GM23338 (cell line): ENCODE results near the gene MAGI3. TPM values are rescaled to one million over a fixed set of nuclear protein-coding genes. Genes with fewer than 3 reads are reported as not detected.

Experiments
- ATAC-seq: fragments of 200-7000 bp; cut with Tn5 transposase; 3 replicates; pipeline ENCODE4 v1.9.1; 2020
- DNase-seq: peaks from one replicate; pipeline ENCODE4 v3.0.0-alpha.2; 2015; ENCODE audit warnings: low spot score
- H2AFZ ChIP-seq: fragments of 200-600 bp; sonication (generic); 2 replicates; pipeline ENCODE4 v1.8.0; 2016; ENCODE audit warnings: antibody characterized with exemption, mild to moderate bottlenecking, moderate library complexity
- H3F3A ChIP-seq: fragments of 200-600 bp; sonication (generic); replicated peaks from 2 replicates; pipeline ENCODE4 v1.8.0; 2017; ENCODE audit warnings: antibody characterized with exemption, mixed run types, low read depth
- H3K27ac ChIP-seq: fragments of 200-600 bp; sonication (generic); 2 replicates; pipeline ENCODE4 v1.6.1; 2016; ENCODE audit warnings: low read depth
- H3K27me3 ChIP-seq: fragments of 200-600 bp; sonication (generic); 2 replicates; pipeline ENCODE4 v1.8.0; 2016; ENCODE audit warnings: mild to moderate bottlenecking, mixed run types, moderate library complexity; ENCODE audit not compliant: insufficient read depth
- H3K36me3 ChIP-seq: fragments of 200-600 bp; sonication (generic); 2 replicates; pipeline ENCODE4 v1.8.0; 2016; ENCODE audit warnings: mild to moderate bottlenecking; ENCODE audit not compliant: insufficient read depth
- H3K4me1 ChIP-seq: fragments of 200-600 bp; sonication (generic); 2 replicates; pipeline ENCODE4 v1.8.0; 2016; ENCODE audit warnings: mild to moderate bottlenecking, moderate library complexity; ENCODE audit not compliant: insufficient read depth
- H3K4me2 ChIP-seq: fragments of 200-600 bp; sonication (generic); 2 replicates; pipeline ENCODE4 v1.7.1; 2017; ENCODE audit warnings: mixed run types
- H3K4me3 ChIP-seq: fragments of 200-600 bp; sonication (generic); 2 replicates; pipeline ENCODE4 v1.6.1; 2016; ENCODE audit warnings: mixed run types
- H3K79me2 ChIP-seq: fragments of 200-600 bp; sonication (generic); replicated peaks from 2 replicates; pipeline ENCODE4 v1.8.0; 2017; ENCODE audit warnings: mild to moderate bottlenecking; ENCODE audit not compliant: insufficient read depth
- H3K9me2 ChIP-seq: fragments of 200-600 bp; sonication (generic); 2 replicates; pipeline ENCODE4 v1.8.0; 2017; ENCODE audit not compliant: insufficient read depth
- H4K20me1 ChIP-seq: fragments of 200-600 bp; sonication (generic); replicated peaks from 2 replicates; pipeline ENCODE4 v1.8.0; 2017; ENCODE audit warnings: mild to moderate bottlenecking; ENCODE audit not compliant: insufficient read depth
- H3K27ac Mint-ChIP-seq: 2 replicates; pipeline ENCODE4 v1.8.0; 2020; ENCODE audit warnings: inconsistent platforms, mild to moderate bottlenecking, moderate library complexity, mixed read lengths
- H3K27me3 Mint-ChIP-seq: 3 replicates; pipeline ENCODE4 v1.8.0; 2022; ENCODE audit warnings: low read depth, mild to moderate bottlenecking, moderate library complexity, mixed read lengths, inconsistent platforms; ENCODE audit not compliant: insufficient read depth, poor library complexity
- H3K36me3 Mint-ChIP-seq: 3 replicates; pipeline ENCODE4 v1.8.0; 2021; ENCODE audit warnings: low read depth, mild to moderate bottlenecking, inconsistent platforms, moderate library complexity, mixed read lengths
- H3K4me1 Mint-ChIP-seq: 3 replicates; pipeline ENCODE4 v1.8.0; 2020; ENCODE audit warnings: mild to moderate bottlenecking, inconsistent platforms, mixed read lengths
- H3K4me3 Mint-ChIP-seq: 3 replicates; pipeline ENCODE4 v1.8.0; 2021; ENCODE audit warnings: moderate library complexity, mild to moderate bottlenecking, inconsistent platforms, mixed read lengths
- H3K9me3 Mint-ChIP-seq: 3 replicates; pipeline ENCODE4 v1.8.0; 2020; ENCODE audit warnings: moderate library complexity, mild to moderate bottlenecking, inconsistent platforms, mixed read lengths
- CREB1 ChIP-seq: fragments of 250-450 bp; sonication (Bioruptor Pico); IDR thresholded peaks from 2 replicates; pipeline ENCODE4 v1.5.0; 2020; ENCODE audit warnings: low read depth, mild to moderate bottlenecking, moderate library complexity
- CTCF ChIP-seq, 2 experiments: fragments of 200-600 bp in 1 of 2; sonication (generic) in 1 of 2; conservative IDR thresholded peaks; 2 replicates each; pipeline versions ENCODE4 v1.5.1 to v1.6.1; 2016 to 2017; ENCODE audit warnings: antibody characterized with exemption in 2 of 2, low read depth in 2 of 2, mild to moderate bottlenecking in 2 of 2, moderate library complexity in 1 of 2
- ETS1 ChIP-seq: IDR thresholded peaks from 2 replicates; pipeline ENCODE4 v1.6.1; 2016; ENCODE audit warnings: antibody characterized with exemption
- EZH2 ChIP-seq: fragments of 200-600 bp; sonication (generic); IDR thresholded peaks from one replicate; pipeline ENCODE4 v1.8.0; 2017; ENCODE audit warnings: antibody characterized with exemption, mild to moderate bottlenecking, low read depth; ENCODE audit not compliant: unreplicated experiment
- EZH2phosphoT487 ChIP-seq: fragments of 200-600 bp; sonication (generic); IDR thresholded peaks from one replicate; pipeline ENCODE4 v1.8.1; 2018; ENCODE audit warnings: antibody characterized with exemption; ENCODE audit not compliant: unreplicated experiment
- JUNB ChIP-seq: IDR thresholded peaks from one replicate; pipeline ENCODE4 v1.6.1; 2016; ENCODE audit warnings: antibody characterized with exemption; ENCODE audit not compliant: unreplicated experiment
- NANOG ChIP-seq: IDR thresholded peaks from 2 replicates; pipeline ENCODE4 v1.6.1; 2016; ENCODE audit warnings: antibody characterized with exemption, borderline replicate concordance
- POLR2AphosphoS5 ChIP-seq: IDR thresholded peaks from 2 replicates; pipeline ENCODE4 v1.6.1; 2016; ENCODE audit warnings: antibody characterized with exemption, low read depth
- REST ChIP-seq: IDR thresholded peaks from one replicate; pipeline ENCODE4 v1.6.1; 2018; ENCODE audit warnings: antibody characterized with exemption; ENCODE audit not compliant: unreplicated experiment
- STAT1 ChIP-seq: IDR thresholded peaks from one replicate; pipeline ENCODE4 v1.6.1; 2016; ENCODE audit warnings: antibody characterized with exemption; ENCODE audit not compliant: unreplicated experiment
- ZNF114 ChIP-seq: fragments of 250-450 bp; sonication (Bioruptor Pico); IDR thresholded peaks from 2 replicates; pipeline ENCODE4 v1.5.0; 2020; ENCODE audit warnings: mild to moderate bottlenecking, moderate library complexity
- ZNF331 ChIP-seq: fragments of 250-450 bp; sonication (Bioruptor Pico); IDR thresholded peaks from 2 replicates; pipeline ENCODE4 v1.5.0; 2020; ENCODE audit warnings: low read depth, mild to moderate bottlenecking, moderate library complexity
- ZNF462 ChIP-seq: fragments of 250-450 bp; sonication (Bioruptor Pico); IDR thresholded peaks from 2 replicates; pipeline ENCODE4 v1.5.0; 2020; ENCODE audit warnings: mild to moderate bottlenecking, moderate library complexity
- polyA plus RNA-seq: library from polyadenylated mRNA; unstranded; fragments of >200 nt; fragmentation: Nextera tagmentation; extraction: Ambion mirVana; gene quantifications from 2 replicates; pipeline ENCODE4 v1.2.1, GENCODE V29; 2016
- total RNA-seq: library from RNA; depleted of rRNA; stranded (reverse); fragments of >200 nt; shearing (Covaris generic); gene quantifications from 2 replicates; pipeline ENCODE4 v1.2.3, GENCODE V29; 2014

Gene MAGI3
- total and polyA plus RNA-seq, 2 experiments from 2014 or later = 3.9 to 10.0 TPM

- Histone ChIP-seq H3K9me2 (no peaks in the 10 kb centered on the region), H3K27me3 (no peaks in the 10 kb centered on the region), H2AFZ (no peak overlapping the region), H3K4me2 (no peak overlapping the region), H3F3A (no peaks in the 10 kb centered on the region), H3K36me3 (no peaks in the 10 kb centered on the region), H3K4me1 (no peaks in the 10 kb centered on the region), H3K4me3 (no peak overlapping the region), H3K27ac (no peak overlapping the region), H3K79me2 (peaks cover 3% of the 10 kb centered on the region; the same call in 1 of the 2 replicates), H4K20me1 (no peaks in the 10 kb centered on the region)
- no peak overlapping the region for H3K27ac Mint-ChIP-seq
- no peaks in the 10 kb centered on the region for H3K27me3 Mint-ChIP-seq
- ATAC-seq = no peak
- H3K9me3 Mint-ChIP-seq = peaks cover 7% of the 10 kb centered on the region; the same call in 2 of the 3 replicates
- no peaks in the 10 kb centered on the region for H3K4me1 Mint-ChIP-seq
- TF ChIP-seq ZNF331 = no peak
- TF ChIP-seq REST = no peak
- TF ChIP-seq ETS1 = no peak
- TF ChIP-seq ZNF462 (CRISPR knock-in tag) = no peak
- no peak for TF ChIP-seq CREB1 (CRISPR knock-in tag)
- no peak for TF ChIP-seq EZH2phosphoT487
- TF ChIP-seq CTCF (conservative IDR thresholded peaks at IDR 0.05; ENCODE audit: low read depth in 2 of 2) = no peak
- no peak for TF ChIP-seq EZH2
- TF ChIP-seq STAT1 = no peak
- TF ChIP-seq NANOG = no peak
- TF ChIP-seq ZNF114 = no peak
- no peak for TF ChIP-seq POLR2AphosphoS5
- TF ChIP-seq JUNB = no peak
- H3K4me3 Mint-ChIP-seq = no peak overlapping the region
- no peak for DNase-seq
- H3K36me3 Mint-ChIP-seq = peaks cover 6% of the 10 kb centered on the region; the same call in 2 of the 3 replicates
Observed at GRCh38 chr1:113517346-113517745, 127.0 kb downstream of the MAGI3 start.
